ENCODE results near the gene RPS14. TPM values are rescaled to one million over a fixed set of nuclear protein-coding genes. Genes with fewer than 3 reads are reported as not detected.

Gene RPS14
- total RNA-seq, 4 donors from 2014 or later: 2,464 to 2,979 (median 2,566) TPM

GRCh38 chr5:150492621-150493020, 43.1 kb upstream of the RPS14 start:
- no peak for TF ChIP-seq CTCF (IDR thresholded peaks at IDR 0.05; ENCODE audit: low read depth)

GRCh38 chr5:150491876-150492275, 42.3 kb upstream of the RPS14 start:
- TF ChIP-seq CTCF (IDR thresholded peaks at IDR 0.05; ENCODE audit: low read depth): no peak

GRCh38 chr5:150490754-150491153, 41.2 kb upstream of the RPS14 start:
- TF ChIP-seq CTCF (IDR thresholded peaks at IDR 0.05; ENCODE audit: low read depth): no peak

- TF ChIP-seq CTCF (IDR thresholded peaks at IDR 0.05; ENCODE audit: low read depth): no peak
Observed at GRCh38 chr5:150490296-150490669, 40.7 kb upstream of the RPS14 start.

- no peak for TF ChIP-seq CTCF (IDR thresholded peaks at IDR 0.05; ENCODE audit: low read depth)
Observed at GRCh38 chr5:150489360-150490295, 40.1 kb upstream of the RPS14 start.

- TF ChIP-seq CTCF (IDR thresholded peaks at IDR 0.05; ENCODE audit: low read depth): no peak
Observed at GRCh38 chr5:150488519-150489359, 39.2 kb upstream of the RPS14 start.
